ACHN (cell line): ENCODE results near the gene ANKRD9.
"Not testable (repeated sequence)": the region's sequence is repeated elsewhere in the genome, so short reads cannot be mapped to it uniquely, and the experiment has no call there.

ENCODE experiments used
- DNase-seq: peaks from one replicate; pipeline ENCODE4 v3.0.0-alpha.2; 2015
- in situ Hi-C: cut with HindIII; loops from 2 replicates; pipeline ENCODE4 v1.10.0; 2017; ENCODE audit warnings: low sequenced_read_pairs, low pct_ligation_motif_present, low pct_unique_long_range_greater_than_20kb

ANKRD9 gene

GRCh38 chr14:102509746-102510615 lies at the start of gene ANKRD9:
ANKRD9 (minus strand) TSS chr14:102509776; CDS start chr14:102507889, 1,887 bp downstream.
- peak; percentile 91 for DNase-seq
- in situ Hi-C loops = no loop called here

DNA sequence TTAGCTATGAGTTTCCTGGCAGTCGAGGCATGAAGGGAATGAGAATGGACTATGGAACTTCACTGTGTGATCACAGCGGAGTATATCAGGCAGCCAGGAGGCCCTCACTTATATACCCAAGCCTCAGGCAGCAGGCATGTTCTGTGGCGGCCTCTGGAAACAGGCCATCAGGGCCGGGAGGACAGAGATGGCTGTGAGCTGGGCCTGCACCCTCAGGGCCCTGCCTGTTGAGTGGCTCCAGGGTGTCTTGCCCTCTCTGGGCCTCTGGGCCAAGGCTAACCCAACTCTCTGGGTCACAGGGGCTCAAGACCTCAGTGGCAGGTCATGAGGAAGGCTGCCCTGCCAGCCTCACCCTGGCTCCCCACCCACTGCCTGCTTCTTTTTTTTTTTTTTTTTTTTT lies 49.0 kb upstream of the ANKRD9 start:
- no peak for DNase-seq
- in situ Hi-C loops = no loop called here

DNA sequence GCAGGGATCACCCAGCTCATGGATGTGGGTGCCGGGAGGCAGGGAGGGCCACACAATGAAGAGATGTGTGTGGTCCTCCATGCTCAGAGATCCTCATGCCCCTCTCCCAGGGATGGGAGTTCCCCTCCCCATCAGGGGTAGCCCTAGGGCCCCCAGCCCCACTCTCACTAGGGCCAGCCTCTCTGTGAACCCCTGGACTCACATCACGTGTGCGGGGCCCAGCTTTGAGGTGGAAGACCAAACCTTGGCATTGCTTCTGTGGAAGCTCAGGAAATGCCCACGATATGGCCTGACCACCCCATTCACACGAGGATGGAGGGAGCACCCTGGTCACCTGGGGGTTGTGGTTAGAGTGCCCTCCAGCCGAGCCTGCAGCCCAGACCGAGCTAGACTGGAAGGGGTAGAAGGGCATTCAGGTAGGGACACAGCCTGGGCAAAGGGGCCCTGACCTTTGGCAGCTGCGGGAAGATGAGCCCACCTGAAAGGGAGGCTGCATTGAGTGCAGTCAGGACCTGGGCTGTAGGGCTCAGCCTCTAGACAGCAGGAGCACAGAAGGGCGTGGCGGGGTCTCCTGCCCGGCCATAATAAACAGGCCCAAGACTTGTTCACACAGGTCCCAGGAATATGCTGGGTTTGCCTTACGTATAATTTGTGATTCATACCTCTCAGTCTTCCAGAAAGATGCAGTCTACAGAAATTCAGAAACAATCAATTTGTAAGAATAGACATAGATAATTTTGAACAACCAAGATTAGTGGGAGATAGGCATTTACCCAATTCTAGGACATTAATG lies 48.1 kb upstream of the ANKRD9 start:
- in situ Hi-C loops = no loop called here
- DNase-seq = no peak

DNA sequence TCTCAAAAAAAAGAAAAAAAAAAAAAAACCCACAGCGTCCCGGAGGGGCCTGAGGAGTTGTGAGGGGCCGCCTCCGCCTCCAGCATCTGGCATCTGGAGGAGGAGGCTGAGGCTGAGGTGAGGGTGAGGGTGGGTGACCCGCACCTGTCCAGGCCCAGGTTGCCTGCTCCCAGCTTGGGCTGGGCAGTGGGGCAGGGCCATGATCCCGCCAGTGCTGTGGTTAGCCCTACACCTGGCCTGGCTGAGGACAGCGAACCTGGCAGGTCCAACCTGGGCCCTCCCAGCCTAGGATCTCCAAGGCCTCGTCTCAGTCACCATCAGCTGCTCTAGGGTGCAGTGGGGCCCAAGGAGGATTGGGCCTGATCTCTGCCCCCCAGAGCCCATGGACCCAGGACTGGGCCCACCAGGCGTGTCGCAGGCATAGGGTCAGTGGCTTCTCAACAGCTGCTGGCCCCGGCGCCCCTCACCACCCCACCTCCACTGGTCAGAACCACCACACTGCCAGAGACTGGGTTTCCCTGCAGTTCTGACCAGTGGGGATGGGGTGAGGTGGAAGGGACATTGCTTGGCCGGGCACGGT lies 46.6 kb upstream of the ANKRD9 start:
- in situ Hi-C loops = no loop called here
- no peak for DNase-seq

GRCh38 chr14:102554821-102555819 lies 45.5 kb upstream of the ANKRD9 start:
- in situ Hi-C loops = no loop called here
- DNase-seq = peak; percentile 50

DNA sequence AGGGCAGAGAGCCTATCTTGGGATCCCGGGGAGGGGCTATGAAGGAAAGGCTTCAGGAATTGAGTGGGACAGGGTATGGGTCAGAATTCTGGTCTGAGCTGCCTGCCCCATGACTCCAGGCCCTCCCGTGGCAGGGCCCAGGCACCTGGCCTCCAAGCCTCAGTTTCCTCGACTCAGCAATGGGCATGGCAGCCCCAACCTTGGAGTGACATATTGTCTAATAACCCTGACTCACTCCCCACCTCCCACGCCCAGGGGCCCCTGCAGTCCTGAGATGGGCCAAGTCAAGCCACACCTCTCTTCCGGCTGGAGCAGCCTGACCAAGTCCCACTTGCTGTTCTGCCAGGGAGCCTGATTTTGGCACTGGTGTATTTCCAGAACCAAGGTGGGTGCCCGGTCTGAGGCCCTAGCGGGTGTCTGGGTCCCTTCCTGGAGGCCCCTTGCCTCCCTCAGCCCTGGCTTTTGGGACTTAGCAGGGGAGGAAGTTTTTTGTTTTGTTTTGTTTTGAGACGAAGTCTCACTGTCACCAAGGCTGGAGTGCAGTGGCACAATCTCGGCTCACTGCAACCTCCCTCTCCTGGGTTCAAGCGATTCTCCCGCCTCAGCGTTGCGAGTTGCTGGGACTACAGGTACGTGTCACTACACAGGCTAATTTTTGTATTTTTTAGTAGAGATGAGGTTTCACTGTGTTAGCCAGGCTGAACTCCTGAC lies 42.6 kb upstream of the ANKRD9 start:
- in situ Hi-C loops = no loop called here
- DNase-seq = no peak

DNA sequence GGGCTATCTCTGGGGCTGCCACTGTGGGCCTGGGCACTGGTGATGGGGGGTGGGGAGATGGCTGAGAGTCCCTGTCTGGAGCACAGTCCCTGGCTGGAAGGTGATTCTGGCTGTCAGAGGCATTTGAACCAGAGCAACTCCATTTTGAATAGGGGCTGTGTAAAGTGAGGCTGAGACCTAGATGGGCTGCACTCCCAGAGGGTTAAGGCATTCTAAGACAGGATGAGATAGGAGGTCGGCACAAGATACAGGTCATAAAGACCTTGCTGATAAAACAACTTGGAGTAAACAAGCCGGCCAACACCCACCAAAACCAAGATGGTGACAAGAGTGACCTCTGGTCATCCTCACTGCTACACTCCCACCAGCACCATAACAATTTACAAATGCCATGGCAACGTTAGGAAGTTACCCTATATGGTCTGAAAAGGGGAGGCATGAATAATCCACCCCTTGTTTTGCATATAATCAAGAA lies 41.4 kb upstream of the ANKRD9 start:
- in situ Hi-C loops = not testable (repeated sequence)

DNA sequence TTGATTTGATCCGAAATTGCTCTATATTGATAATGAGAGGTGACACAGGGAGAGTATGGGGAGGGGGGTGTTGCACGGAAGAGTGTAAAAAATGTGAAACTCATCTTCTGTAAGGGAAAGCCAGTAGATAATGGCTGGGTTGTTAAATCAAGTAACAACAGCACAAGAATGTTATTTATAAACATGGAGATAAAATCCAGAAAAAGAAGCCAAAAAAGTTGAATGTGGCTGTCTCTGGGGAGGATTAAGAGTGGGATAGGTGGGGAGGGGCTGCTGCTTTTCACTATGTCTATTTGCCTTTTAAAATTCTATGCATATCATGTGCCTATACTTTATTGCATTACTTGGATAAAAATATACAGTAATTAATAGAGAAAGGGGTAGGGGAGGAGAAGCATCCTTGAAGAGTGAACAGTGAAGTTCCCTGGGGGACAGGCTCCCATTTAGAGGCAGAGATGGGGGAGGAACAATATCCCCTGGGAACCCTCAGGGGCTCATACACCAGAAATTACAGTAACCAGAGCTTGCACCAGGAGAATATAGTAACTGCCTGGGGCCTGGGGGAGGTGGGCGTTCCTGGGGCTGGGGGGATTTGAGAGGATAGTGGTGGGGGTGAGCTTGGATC lies 39.2 kb upstream of the ANKRD9 start:
- in situ Hi-C loops = no loop called here
- no peak for DNase-seq

More for the DNA sequence above, 41.4 kb upstream of the ANKRD9 start:
- DNase-seq = not testable (repeated sequence)

DNA sequence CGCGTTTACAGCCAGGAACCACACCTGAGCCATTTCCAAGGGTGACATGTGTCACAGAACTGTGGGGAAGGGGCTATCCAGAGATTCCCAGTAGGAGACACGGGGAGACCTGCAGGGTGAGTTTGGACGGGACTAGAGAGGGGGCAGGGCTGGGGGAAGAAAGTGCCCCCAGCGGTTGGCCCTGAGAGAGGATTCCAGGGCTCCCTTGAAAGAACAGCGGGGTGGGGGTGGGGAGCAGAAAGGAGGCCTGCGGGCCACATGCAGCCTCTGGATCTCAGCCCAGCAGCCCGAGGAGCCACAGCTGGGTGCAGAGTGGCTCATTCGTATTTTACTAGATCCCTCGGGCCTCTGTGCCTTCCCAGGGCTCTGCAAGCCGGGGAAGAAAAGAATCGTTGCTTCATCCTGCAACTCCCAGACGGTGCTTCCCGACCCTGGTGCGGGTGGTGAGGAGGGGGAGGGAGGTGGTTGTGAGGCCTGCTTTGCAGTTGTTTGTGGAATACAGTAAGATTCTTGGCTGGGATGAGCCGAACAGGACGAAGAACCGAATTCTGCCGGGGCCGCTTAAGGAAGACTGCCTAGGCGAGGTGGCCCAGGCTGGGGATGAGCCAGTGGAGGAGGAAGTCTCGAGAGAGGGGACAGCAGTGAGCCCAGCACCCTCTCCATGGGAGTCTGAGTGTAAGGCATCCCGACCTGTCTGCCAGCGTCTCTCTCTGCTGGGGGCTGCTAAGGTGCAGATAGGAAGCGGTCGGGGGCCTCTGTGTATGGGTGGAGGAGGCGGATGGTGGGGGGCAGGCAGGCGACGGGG lies 36.1 kb upstream of the ANKRD9 start:
- in situ Hi-C loops = no loop called here
- no peak for DNase-seq

GRCh38 chr14:102544747-102545460 lies 35.3 kb upstream of the ANKRD9 start:
- no peak for DNase-seq
- in situ Hi-C loops = no loop called here

DNA sequence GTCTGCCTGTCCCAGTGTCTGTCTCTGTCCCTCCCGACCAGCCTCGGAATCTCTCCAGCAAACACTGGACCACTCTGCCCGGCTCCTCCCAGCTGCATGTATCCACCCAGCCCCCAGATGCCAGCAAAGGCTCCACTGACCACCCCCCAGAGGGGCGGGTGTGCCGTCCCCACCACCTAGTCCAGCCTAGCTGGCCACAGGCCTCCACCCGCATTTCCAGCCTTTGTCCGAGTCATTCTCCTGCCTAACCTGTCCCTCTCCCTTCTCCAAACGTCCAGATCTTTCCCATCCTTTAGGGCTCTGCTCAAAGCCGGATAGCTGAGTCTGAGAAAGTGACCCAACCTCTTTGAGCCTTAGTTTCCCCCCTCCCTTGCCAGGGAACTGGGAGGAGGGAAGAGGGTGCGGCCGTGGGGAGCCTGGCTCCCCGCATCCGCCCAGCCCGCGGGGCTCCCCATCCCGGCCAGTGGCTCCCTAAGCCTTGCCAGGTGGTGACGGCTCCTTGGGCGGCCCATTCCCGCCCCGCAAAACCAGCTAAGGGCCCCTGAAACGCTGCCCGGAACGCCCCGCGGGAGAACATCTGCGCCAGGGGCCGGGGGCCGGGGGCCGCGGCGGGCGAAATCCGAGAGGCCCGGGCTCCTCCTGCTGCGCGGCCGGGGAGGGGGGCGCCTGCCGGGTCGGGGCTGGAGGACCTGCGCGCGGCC lies 34.6 kb upstream of the ANKRD9 start:
- in situ Hi-C loops = no loop called here
- no peak for DNase-seq

DNA sequence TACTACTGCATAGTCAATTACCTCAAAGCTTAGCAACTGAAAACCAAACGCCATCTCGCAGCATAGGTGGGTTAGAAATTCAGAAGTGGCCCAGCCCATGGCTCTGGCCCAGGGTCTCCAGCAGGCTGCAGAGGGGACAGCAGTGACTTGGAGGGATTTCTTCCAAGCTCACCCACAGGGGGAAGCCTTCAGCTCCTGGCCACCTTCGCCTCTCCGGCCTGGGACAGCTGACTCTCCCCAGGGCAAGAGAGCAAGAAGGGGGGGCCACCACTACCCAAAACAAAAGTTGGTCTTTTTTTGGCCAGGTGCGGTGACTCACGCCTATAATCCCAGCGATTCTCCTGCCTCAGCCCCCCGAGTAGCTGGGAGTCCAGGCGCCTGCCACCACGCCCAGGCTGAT lies 32.2 kb upstream of the ANKRD9 start:
- no peak for DNase-seq
- in situ Hi-C loops = no loop called here

GRCh38 chr14:102541029-102541491 lies 31.5 kb upstream of the ANKRD9 start:
- DNase-seq, in situ Hi-C loops: not testable (repeated sequence)

DNA sequence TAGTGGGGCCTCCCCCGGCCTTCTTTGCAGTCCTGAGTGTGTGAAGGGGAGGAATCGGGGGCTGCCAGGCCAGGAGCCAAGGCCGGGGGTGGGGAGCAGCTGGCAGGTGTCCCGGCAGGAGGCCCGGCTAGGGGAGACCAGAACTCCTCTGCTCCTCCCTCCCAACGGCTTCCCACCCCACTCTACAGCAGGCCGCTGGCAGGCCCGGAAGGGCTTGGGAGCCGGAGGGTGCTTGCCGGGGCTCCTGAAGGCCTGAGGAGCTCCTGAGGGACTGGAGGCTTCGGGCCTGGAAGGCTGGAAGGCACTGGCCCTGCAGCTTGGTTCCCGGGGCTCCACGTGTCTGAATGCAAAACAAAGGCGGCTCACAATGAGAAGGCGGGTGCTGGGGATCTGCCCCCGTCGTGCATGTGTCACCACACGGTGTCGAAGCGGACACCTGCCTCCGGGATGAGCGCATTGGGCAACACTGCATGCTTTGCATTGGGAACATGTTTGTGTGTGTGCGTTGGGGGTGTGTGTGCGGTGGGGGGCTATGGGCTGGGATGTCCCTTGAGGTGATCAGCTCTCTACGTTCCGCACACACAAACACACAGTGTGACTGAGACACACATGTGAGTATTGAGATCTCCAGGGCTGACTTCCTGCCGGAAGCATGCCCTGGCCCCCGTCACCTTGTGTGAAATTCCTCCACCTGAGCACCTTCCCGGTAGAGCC lies 30.9 kb upstream of the ANKRD9 start:
- no peak for DNase-seq
- in situ Hi-C loops = no loop called here
